Mononuclear cell (primary cell): ENCODE results near the gene TUBA3E. TPM values are rescaled to one million over a fixed set of nuclear protein-coding genes. Genes with fewer than 3 reads are reported as not detected.
"Not testable (repeated sequence)": the region's sequence is repeated elsewhere in the genome, so short reads cannot be mapped to it uniquely, and the experiment has no call there.

Experiments used
- H3K27me3 ChIP-seq: 2 replicates; pipeline ENCODE4 v1.6.0; 2011; ENCODE audit warnings: low read length, control low read depth; ENCODE audit not compliant: insufficient read depth
- H3K4me1 ChIP-seq: 2 replicates; pipeline ENCODE4 v1.5.1; 2011; ENCODE audit warnings: mild to moderate bottlenecking, low read length, control low read depth; ENCODE audit not compliant: insufficient read depth
- H3K4me3 ChIP-seq: 2 replicates; pipeline ENCODE4 v1.5.1; 2011; ENCODE audit warnings: mild to moderate bottlenecking, low read length, moderate library complexity
- H3K9me3 ChIP-seq: 2 replicates; pipeline ENCODE4 v1.5.1; 2011; ENCODE audit warnings: low read depth, mild to moderate bottlenecking, control low read depth, low read length
- total RNA-seq: library from RNA; depleted of rRNA; stranded (reverse); fragments of >200 nt; gene quantifications from one replicate; pipeline ENCODE4 v1.2.3, GENCODE V29; 2012

Gene TUBA3E
- total RNA-seq, 1 donor = not detected

DNA sequence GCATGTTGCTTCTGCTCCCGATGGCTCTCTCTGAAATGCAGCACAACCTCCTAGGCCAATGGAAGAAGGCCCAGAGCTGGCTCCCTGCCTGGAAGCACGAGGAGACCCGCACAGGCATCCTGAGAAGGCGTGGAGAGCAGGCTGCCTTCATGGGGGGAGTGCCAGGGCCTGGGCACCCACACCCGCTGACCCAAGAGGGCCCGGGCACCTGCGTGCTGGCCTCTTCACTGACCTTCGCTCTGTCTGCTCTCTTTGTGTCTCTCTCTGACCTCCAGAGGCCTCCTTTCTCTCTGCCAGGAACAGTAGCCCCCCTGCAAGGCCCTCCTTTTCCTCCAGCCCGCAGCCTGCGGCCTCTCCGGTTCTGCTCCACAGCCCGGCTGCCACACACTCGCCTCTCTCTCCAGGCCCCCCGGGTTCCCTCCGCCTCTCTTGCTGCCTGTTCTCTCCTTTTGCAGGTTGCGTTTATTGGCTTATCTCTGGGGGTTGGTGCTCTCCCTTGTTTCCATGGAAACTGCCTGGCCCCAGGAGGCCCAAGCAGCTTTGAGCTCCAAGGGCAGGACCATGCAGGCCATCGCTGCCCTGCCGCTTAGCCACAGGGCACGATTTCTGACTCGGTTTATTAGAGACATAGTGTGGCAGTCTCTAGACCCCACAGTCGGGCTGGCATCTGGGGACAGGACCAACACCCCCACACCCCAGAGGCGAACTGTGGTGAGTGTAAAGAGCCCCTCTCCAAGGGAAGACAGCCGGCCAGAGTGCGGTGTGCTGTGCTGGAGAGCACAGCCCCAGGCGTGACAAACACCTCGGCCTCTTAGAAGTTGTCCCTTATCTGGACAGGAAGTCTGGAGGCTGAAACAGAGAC, 14.5 kb downstream of the TUBA3E start:
- H3K4me1 ChIP-seq = peaks cover 24% of the 10 kb centered on the region
- no peak overlapping the region for H3K4me3 ChIP-seq
- no peaks in the 10 kb centered on the region for H3K9me3 ChIP-seq
- no peaks in the 10 kb centered on the region for H3K27me3 ChIP-seq

DNA sequence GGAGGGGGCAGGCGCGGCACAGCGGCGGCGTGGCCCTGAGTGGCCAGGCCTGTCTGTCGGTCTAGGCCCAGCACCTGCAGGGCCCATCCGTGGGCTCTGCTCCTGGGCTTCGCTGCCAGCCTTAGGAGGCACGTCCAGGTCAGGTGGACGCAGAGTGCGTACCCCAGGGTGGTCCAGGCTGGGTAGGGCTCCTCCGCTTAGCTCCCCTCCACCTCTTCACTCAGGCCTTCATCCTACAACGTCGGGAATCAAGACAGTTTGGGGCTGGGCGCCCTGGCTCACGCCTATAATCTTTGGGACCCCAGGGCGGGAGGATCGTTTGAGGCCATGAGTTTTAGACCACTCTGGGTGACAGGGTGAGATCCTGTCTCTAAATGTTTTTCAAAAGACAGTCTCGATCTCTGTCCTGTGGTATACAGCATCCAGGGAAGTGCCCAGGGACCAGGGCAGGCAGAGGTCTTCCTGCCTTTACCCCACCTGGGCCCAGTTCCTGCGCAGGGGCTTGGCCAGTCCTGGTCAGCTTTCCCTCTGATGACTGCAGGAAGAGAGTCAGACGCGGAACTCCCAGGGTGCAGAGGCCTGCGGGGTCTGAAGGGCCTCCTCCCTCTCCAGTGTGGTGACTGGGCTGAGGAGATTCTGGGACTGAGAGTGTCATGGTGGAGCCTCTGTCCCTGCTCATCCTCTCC, 15.3 kb downstream of the TUBA3E start:
- H3K9me3 ChIP-seq, H3K27me3 ChIP-seq: not testable (repeated sequence)
- Histone ChIP-seq H3K4me3 (peak overlapping the region; percentile 90), H3K4me1 (peaks cover 24% of the 10 kb centered on the region)

DNA sequence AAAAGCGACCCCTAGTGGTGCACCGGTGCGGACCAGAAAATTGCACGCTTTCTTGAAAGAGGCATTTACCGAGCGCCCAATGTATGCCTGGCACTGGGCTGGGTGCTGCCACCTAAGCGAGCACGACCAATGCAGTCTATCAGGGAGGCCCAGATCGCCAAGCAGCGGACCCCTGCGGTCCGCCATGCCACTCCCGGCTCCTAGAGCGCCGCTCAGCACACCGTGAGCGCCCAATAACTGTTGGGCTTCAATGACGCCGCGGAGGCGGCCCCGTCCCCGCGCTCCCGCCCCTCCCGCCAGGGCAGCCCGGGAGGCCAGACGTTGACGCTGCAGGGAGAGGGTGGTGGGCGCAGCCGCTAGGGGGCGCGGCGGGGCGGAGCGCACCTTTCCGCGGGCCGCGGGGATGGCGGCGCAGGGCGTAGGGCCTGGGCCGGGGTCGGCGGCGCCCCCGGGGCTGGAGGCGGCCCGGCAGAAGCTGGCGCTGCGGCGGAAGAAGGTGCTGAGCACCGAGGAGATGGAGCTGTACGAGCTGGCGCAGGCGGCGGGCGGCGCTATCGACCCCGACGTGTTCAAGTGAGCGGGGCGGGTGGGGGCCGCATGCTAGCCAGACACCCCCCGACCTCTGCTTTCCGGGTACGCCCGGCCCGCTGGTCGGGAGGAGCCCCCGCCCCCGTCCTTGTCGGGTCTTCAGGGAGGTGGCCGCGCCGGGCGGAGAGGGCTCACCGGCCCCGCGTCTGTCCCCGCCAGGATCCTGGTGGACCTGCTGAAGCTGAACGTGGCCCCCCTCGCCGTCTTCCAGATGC, 16.2 kb downstream of the TUBA3E start, which contains the start of gene MZT2B:
TSS of gene MZT2B (plus strand) at position 383 of the 803 bp plus-strand sequence. CDS start at position 404, 21 bp downstream.
- Histone ChIP-seq H3K4me1 (peaks cover 24% of the 10 kb centered on the region), H3K4me3 (peak within 1 kb of the TSS; percentile 90)
- not testable (repeated sequence) for H3K27me3 ChIP-seq, H3K9me3 ChIP-seq

DNA sequence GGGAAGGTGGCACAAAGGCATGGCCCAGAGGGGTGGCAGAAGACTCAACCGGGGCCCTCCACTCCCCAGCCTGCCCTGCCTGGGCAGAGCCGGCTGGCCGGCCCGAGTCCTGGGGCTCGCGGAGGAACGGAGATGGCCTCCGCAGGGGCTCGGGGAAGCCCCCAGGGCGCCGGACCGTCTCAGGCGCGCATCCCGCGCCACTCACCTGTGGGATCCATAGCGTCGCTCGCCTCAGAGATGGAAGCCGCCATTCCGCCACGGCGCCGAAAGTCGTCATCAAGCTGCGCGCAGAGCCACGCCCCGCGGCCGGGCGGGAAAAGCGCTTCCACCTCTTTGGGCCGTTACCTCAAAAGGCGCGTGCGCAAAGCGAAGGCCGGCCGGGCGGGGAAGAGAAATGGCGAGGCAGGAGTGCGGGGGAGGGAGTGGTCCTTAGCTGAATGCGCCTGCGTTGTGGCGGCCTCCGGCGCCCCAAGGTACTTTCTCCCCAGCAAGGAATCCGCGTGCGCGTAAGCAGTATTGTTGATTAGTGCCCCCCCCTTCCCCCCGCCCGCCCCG, 16.8 kb downstream of the TUBA3E start, which contains the start of gene SMPD4:
TSS of gene SMPD4 (minus strand) at position 278 of the 555 bp plus-strand sequence. CDS start 5,010 bp downstream, outside the sequence.
- no peaks in the 10 kb centered on the region for H3K27me3 ChIP-seq
- H3K9me3 ChIP-seq = no peaks in the 10 kb centered on the region
- H3K4me3 ChIP-seq = peak within 1 kb of the TSS; percentile 90
- H3K4me1 ChIP-seq = peaks cover 24% of the 10 kb centered on the region

- not testable (repeated sequence) for H3K27me3 ChIP-seq, H3K9me3 ChIP-seq
- Histone ChIP-seq H3K4me1 (peaks cover 24% of the 10 kb centered on the region), H3K4me3 (peak overlapping the region; percentile 90)
Measured at GRCh38 chr2:130180404-130181324, 17.6 kb downstream of the TUBA3E start.

DNA sequence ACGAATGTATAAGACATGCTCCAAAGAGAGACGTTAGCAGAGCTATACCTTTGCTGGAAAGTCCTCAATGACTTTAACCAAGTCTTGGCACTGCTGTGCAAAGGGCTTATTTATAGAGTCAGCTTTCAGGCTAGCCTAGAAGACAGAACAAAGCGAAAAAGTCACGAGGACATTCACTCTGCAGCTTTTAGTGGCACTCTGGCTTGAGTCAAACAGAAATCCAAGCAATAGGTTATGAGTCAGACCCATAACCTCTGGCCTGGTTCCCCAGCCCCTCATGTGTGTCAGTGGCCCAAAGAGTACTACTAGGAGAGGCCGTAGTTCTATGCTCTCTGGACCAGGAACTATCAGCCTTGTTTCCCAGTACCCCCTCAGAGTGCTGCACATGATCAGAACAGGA, 23.4 kb downstream of the TUBA3E start:
- H3K27me3 ChIP-seq = not testable (repeated sequence)

GRCh38 chr2:130169896-130170295, 28.3 kb downstream of the TUBA3E start:
- Histone ChIP-seq H3K9me3 (no peaks in the 10 kb centered on the region), H3K27me3 (no peaks in the 10 kb centered on the region), H3K4me3 (no peak overlapping the region), H3K4me1 (no peaks in the 10 kb centered on the region)

More for the DNA sequence above, 23.4 kb downstream of the TUBA3E start:
- H3K9me3 ChIP-seq, H3K4me3 ChIP-seq, H3K4me1 ChIP-seq: not testable (repeated sequence)

DNA sequence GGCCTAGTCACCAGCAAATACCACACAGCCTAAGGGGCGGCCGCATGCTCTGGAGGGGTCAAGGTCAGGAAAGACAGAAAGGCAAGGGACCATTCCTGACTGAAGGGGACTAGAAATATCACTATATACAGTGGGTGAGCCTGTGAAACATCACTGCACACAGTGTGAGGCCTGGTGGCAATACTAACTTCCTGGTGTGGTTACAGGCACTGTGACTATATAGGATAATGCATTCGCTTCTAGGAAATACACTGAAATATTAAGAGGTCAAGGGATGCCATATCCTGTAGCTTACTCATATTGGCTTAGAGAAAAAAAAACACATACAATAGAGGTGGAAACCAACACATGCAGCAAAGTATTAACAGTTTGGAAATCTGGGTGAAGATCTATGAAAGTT, 29.1 kb downstream of the TUBA3E start:
- not testable (repeated sequence) for H3K4me3 ChIP-seq, H3K9me3 ChIP-seq, H3K4me1 ChIP-seq, H3K27me3 ChIP-seq

- not testable (repeated sequence) for H3K4me3 ChIP-seq, H3K27me3 ChIP-seq, H3K4me1 ChIP-seq, H3K9me3 ChIP-seq
Measured at GRCh38 chr2:130166611-130167010, 31.6 kb downstream of the TUBA3E start.

GRCh38 chr2:130165293-130166016, 32.8 kb downstream of the TUBA3E start:
- no peak overlapping the region for H3K4me3 ChIP-seq
- H3K9me3 ChIP-seq = no peaks in the 10 kb centered on the region
- H3K27me3 ChIP-seq = no peaks in the 10 kb centered on the region
- H3K4me1 ChIP-seq = no peaks in the 10 kb centered on the region

- Histone ChIP-seq H3K4me1 (peaks cover 9% of the 10 kb centered on the region), H3K9me3 (no peaks in the 10 kb centered on the region), H3K4me3 (no peak overlapping the region), H3K27me3 (no peaks in the 10 kb centered on the region)
Measured at GRCh38 chr2:130162968-130163367, 35.3 kb downstream of the TUBA3E start.

GRCh38 chr2:130162486-130162885, 35.8 kb downstream of the TUBA3E start:
- not testable (repeated sequence) for H3K4me1 ChIP-seq, H3K4me3 ChIP-seq, H3K9me3 ChIP-seq, H3K27me3 ChIP-seq

DNA sequence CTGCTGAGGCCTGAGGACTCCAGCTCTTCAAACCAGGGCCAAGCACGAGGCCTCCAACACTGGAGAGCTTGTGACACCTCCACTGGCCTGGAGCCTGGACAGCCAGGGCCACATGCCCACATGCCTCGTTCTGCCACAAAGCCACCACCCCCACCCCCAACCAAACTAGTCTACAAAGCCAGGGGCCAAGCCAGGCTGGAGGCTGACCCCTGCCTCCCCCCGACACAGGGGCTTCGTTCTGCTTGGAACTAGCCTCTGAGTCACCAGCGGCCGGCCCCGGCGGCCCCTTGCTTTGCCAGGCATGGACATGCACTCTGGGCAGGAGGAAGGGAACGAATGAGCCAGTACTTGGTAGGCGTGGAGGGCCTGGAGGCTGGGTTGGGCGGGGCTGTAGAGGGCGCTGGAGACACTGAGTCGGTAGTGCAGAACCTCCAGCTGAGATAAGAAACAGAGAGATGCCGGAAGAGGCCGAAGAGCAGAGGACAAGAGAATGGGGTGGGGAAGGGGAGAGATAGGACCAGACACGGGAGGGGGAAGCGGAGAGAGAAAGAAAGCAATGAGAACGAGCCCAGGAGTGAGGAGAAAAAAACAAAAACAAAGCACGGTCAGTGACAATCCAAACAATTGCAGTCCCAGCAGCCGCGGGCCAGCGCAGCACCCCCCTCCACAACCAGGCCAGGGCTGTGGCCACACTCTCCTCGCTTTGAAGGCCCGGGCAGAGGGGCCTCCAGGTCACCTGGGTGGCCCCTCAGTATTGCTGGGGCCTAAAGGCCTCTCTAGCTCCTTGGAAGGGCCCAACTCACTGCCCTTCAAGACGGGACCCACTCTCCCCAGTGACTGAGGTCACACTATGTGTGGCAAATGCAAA, 37.2 kb downstream of the TUBA3E start:
- H3K4me1 ChIP-seq, H3K9me3 ChIP-seq, H3K4me3 ChIP-seq: not testable (repeated sequence)

More for the DNA sequence above, 37.2 kb downstream of the TUBA3E start:
- H3K27me3 ChIP-seq = not testable (repeated sequence)
